MM.1S (cell line): ENCODE measurements around the gene RPH3AL.

Source experiments
- DNase-seq: peaks from one replicate; pipeline ENCODE4 v3.0.0-alpha.2; 2015
- H2AFZ ChIP-seq: fragments of 300-600 bp; sonication (generic); 2 replicates; pipeline ENCODE4 v1.6.0; 2016; ENCODE audit warnings: antibody characterized with exemption, low read length
- H3F3A ChIP-seq: fragments of 300-600 bp; sonication (generic); 2 replicates; pipeline ENCODE4 v1.6.1; 2016; ENCODE audit warnings: mild to moderate bottlenecking, antibody characterized with exemption, low read length, moderate library complexity, mixed read lengths; ENCODE audit not compliant: insufficient read depth
- H3K27ac ChIP-seq: fragments of 300-600 bp; sonication (generic); 2 replicates; pipeline ENCODE4 v1.5.1; 2016; ENCODE audit warnings: mild to moderate bottlenecking, low read length
- H3K27me3 ChIP-seq: fragments of 300-600 bp; sonication (generic); replicated peaks from 2 replicates; pipeline ENCODE4 v1.6.0; 2016; ENCODE audit warnings: low read length; ENCODE audit not compliant: insufficient read depth
- H3K36me3 ChIP-seq: fragments of 300-600 bp; sonication (generic); replicated peaks from 2 replicates; pipeline ENCODE4 v1.6.1; 2016; ENCODE audit warnings: mild to moderate bottlenecking, low read length, mixed read lengths; ENCODE audit not compliant: insufficient read depth
- H3K4me1 ChIP-seq: fragments of 300-600 bp; sonication (generic); 2 replicates; pipeline ENCODE4 v1.6.1; 2016; ENCODE audit warnings: low read length, mixed read lengths
- H3K4me2 ChIP-seq: fragments of 300-600 bp; sonication (generic); 2 replicates; pipeline ENCODE4 v1.6.0; 2016; ENCODE audit warnings: low read depth, low read length
- H3K4me3 ChIP-seq: fragments of 300-600 bp; sonication (generic); 2 replicates; pipeline ENCODE4 v1.5.1; 2016; ENCODE audit warnings: low read length, mixed read lengths
- H3K79me2 ChIP-seq: fragments of 300-600 bp; sonication (generic); 2 replicates; pipeline ENCODE4 v1.6.1; 2016; ENCODE audit warnings: mixed run types, low read length, mixed read lengths
- H3K9ac ChIP-seq: fragments of 300-600 bp; sonication (generic); 2 replicates; pipeline ENCODE4 v1.6.1; 2016; ENCODE audit warnings: low read length, mixed read lengths
- H3K9me2 ChIP-seq: fragments of 300-600 bp; sonication (generic); replicated peaks from 2 replicates; pipeline ENCODE4 v1.6.1; 2016; ENCODE audit warnings: mild to moderate bottlenecking, low read length, mixed read lengths; ENCODE audit not compliant: insufficient read depth
- H3K9me3 ChIP-seq: fragments of 300-600 bp; sonication (generic); replicated peaks from 2 replicates; pipeline ENCODE4 v1.6.1; 2016; ENCODE audit warnings: mild to moderate bottlenecking, low read length, mixed read lengths; ENCODE audit not compliant: insufficient read depth
- H4K20me1 ChIP-seq: fragments of 300-600 bp; sonication (generic); 2 replicates; pipeline ENCODE4 v1.6.1; 2016; ENCODE audit warnings: mild to moderate bottlenecking, low read length, moderate library complexity, mixed read lengths; ENCODE audit not compliant: insufficient read depth
- CTCF ChIP-seq: fragments of 300-600 bp; sonication (generic); IDR thresholded peaks from 2 replicates; pipeline ENCODE4 v1.5.1; 2016; ENCODE audit warnings: antibody characterized with exemption, low read length, mixed read lengths
- EZH2 ChIP-seq: fragments of 300-600 bp; sonication (generic); optimal IDR thresholded peaks from 2 replicates; pipeline ENCODE3; 2017; ENCODE audit warnings: low read depth, mild to moderate bottlenecking, antibody characterized with exemption, low read length, mixed read lengths
- EZH2phosphoT487 ChIP-seq: fragments of 300-600 bp; sonication (generic); IDR thresholded peaks from 2 replicates; pipeline ENCODE4 v1.6.1; 2018; ENCODE audit warnings: antibody characterized with exemption, low read length

RPH3AL gene

GRCh38 chr17:353213-353837 is 718 bp upstream of the RPH3AL start:
- no peaks in the 10 kb centered on the region for H3F3A ChIP-seq
- H3K79me2 ChIP-seq: no peaks in the 10 kb centered on the region
- TF ChIP-seq CTCF (no peak), EZH2 (no peak), EZH2phosphoT487 (no peak)
- H3K9ac ChIP-seq: no peak overlapping the region
- no peaks in the 10 kb centered on the region for H4K20me1 ChIP-seq
- no peaks in the 10 kb centered on the region for H3K9me2 ChIP-seq
- peaks cover 64% of the 10 kb centered on the region for H3K27me3 ChIP-seq
- no peaks in the 10 kb centered on the region for H3K36me3 ChIP-seq
- DNase-seq: no peak
- no peaks in the 10 kb centered on the region for H3K4me1 ChIP-seq
- no peak overlapping the region for H3K4me2 ChIP-seq
- no peak overlapping the region for H3K4me3 ChIP-seq
- H2AFZ ChIP-seq: no peak overlapping the region
- H3K27ac ChIP-seq: no peak overlapping the region
- H3K9me3 ChIP-seq: no peaks in the 10 kb centered on the region

- Histone ChIP-seq H3K4me2 (no peak overlapping the region), H3K79me2 (no peaks in the 10 kb centered on the region), H3K9me3 (no peaks in the 10 kb centered on the region), H3F3A (no peaks in the 10 kb centered on the region), H3K27ac (no peak overlapping the region), H4K20me1 (no peaks in the 10 kb centered on the region), H2AFZ (no peak overlapping the region), H3K27me3 (peaks cover 63% of the 10 kb centered on the region), H3K4me1 (no peaks in the 10 kb centered on the region), H3K4me3 (no peak overlapping the region), H3K9ac (no peak overlapping the region), H3K36me3 (no peaks in the 10 kb centered on the region), H3K9me2 (no peaks in the 10 kb centered on the region)
- no peak for DNase-seq
- TF ChIP-seq CTCF (no peak), EZH2 (no peak), EZH2phosphoT487 (no peak)
These were observed 659 bp downstream of the RPH3AL start for GRCh38 chr17:351875-352420.

- Histone ChIP-seq H3K9ac (no peak overlapping the region), H3K79me2 (no peaks in the 10 kb centered on the region)
- TF ChIP-seq EZH2phosphoT487 (no peak), CTCF (no peak), EZH2 (no peak)
These were observed 1.2 kb downstream of the RPH3AL start for GRCh38 chr17:351449-351738.

More at GRCh38 chr17:351449-351738, 1.2 kb downstream of the RPH3AL start:
- no peak for DNase-seq
- no peak overlapping the region for H2AFZ ChIP-seq
- H3K4me3 ChIP-seq: no peak overlapping the region
- H3F3A ChIP-seq: no peaks in the 10 kb centered on the region
- H3K36me3 ChIP-seq: no peaks in the 10 kb centered on the region
- H3K27me3 ChIP-seq: peaks cover 67% of the 10 kb centered on the region
- no peaks in the 10 kb centered on the region for H3K9me3 ChIP-seq
- H3K4me1 ChIP-seq: no peaks in the 10 kb centered on the region
- no peak overlapping the region for H3K27ac ChIP-seq
- no peaks in the 10 kb centered on the region for H3K9me2 ChIP-seq
- H4K20me1 ChIP-seq: no peaks in the 10 kb centered on the region
- no peak overlapping the region for H3K4me2 ChIP-seq
